Stimulated activated CD4-positive, alpha-beta T cell treated with anti-CD3 and anti-CD28 coated beads, Interleukin-15, amount 100 ng/mL, for 48 hours (primary cell): ENCODE data around the gene PROB1.
A peak's percentile ranks its signal among the peaks of the same experiment; 100 is the strongest.
"Not testable (repeated sequence)": the region's sequence is repeated elsewhere in the genome, so short reads cannot be mapped to it uniquely, and the experiment has no call there.

Experiments
- DNase-seq, 2 donors: peaks; one replicate each; pipeline ENCODE4 v3.0.0-alpha.2; 2020; ENCODE audit warnings: low read depth in 2 of 2

The PROB1 gene

GRCh38 chr5:139394654-139395566 is at the start of gene PROB1:
Gene PROB1, minus strand, starts transcription at chr5:139395104. Its CDS starts 23 bp downstream, at chr5:139395081.
- no peak for DNase-seq

GRCh38 chr5:139443831-139444453 is 49.0 kb upstream of the PROB1 start:
- DNase-seq: no peak

GRCh38 chr5:139440416-139440815 is 45.5 kb upstream of the PROB1 start:
- not testable (repeated sequence) for DNase-seq

- DNase-seq: peak; percentile 90 to 91
Observed at GRCh38 chr5:139439013-139439903, 44.4 kb upstream of the PROB1 start, which contains the start of gene DNAJC18. Gene DNAJC18, minus strand, starts transcription at chr5:139439525. Its CDS starts 80 bp downstream, at chr5:139439445.

GRCh38 chr5:139438707-139439012 is 43.8 kb upstream of the PROB1 start:
- no peak for DNase-seq

GRCh38 chr5:139435676-139436075 is 40.8 kb upstream of the PROB1 start:
- DNase-seq: no peak

GRCh38 chr5:139431706-139432105 is 36.8 kb upstream of the PROB1 start:
- DNase-seq: no peak

- no peak for DNase-seq
Observed at GRCh38 chr5:139430015-139430414, 35.1 kb upstream of the PROB1 start.

GRCh38 chr5:139426203-139426885 is 31.4 kb upstream of the PROB1 start:
- no peak for DNase-seq

GRCh38 chr5:139425497-139425896 is 30.6 kb upstream of the PROB1 start:
- DNase-seq: no peak

- no peak for DNase-seq
Observed at GRCh38 chr5:139422307-139422893, 27.5 kb upstream of the PROB1 start.

- DNase-seq: no peak
Observed at GRCh38 chr5:139419226-139420192, 24.6 kb upstream of the PROB1 start.

GRCh38 chr5:139418793-139419192 is 23.9 kb upstream of the PROB1 start:
- no peak for DNase-seq

GRCh38 chr5:139417214-139417613 is 22.3 kb upstream of the PROB1 start:
- no peak for DNase-seq

GRCh38 chr5:139416651-139417050 is 21.7 kb upstream of the PROB1 start:
- DNase-seq: no peak

- DNase-seq: no peak
Observed at GRCh38 chr5:139415869-139416268, 21.0 kb upstream of the PROB1 start.

- no peak for DNase-seq
Observed at GRCh38 chr5:139415221-139415861, 20.4 kb upstream of the PROB1 start.

- DNase-seq: no peak
Observed at GRCh38 chr5:139414581-139415130, 19.8 kb upstream of the PROB1 start.

GRCh38 chr5:139413963-139414362 is 19.1 kb upstream of the PROB1 start:
- DNase-seq: no peak
